Measurements from ENCODE around the gene NUDT16L1.

NUDT16L1 gene

GRCh38 chr16:4695473-4696171, 2.3 kb downstream of the NUDT16L1 start:
- DNase-seq (ENCODE audit: low read depth), result no peak

DNA sequence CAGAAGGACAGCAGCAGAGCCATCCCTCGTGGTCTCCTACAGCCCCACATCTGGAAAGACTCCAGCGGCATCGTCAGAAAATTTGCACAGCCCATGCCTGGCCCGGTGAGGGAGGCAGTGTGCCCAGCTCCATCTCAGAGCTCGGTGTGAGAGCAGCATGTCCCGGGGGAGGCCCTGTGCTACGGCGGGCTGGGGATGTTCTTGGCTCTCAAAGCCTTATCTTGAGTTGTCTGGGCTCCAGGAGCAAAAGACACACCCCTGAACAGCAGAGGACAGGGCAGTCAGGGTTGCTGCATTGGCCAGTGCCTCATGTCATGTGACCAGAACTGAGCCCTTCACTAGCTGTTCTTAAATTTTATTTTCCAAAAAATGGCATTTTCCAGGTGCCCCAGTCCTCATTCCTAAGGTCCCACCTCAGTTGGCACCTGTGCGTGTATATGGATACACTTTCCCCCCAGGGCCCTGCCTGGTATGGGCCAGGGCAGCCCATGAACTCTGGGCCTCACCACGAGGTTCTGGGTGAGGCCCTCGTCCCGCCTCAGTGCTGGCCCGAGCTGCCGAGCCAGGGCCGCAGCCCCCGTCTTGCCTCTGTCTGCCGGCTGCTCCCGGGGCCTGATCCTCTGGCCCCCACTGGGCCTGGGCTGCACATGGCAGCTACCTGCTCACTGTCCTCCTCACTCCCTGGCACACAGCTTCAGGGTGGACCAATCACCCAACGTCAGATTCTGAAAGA, 3.0 kb downstream of the NUDT16L1 start:
- no peak for DNase-seq (ENCODE audit: low read depth)

DNA sequence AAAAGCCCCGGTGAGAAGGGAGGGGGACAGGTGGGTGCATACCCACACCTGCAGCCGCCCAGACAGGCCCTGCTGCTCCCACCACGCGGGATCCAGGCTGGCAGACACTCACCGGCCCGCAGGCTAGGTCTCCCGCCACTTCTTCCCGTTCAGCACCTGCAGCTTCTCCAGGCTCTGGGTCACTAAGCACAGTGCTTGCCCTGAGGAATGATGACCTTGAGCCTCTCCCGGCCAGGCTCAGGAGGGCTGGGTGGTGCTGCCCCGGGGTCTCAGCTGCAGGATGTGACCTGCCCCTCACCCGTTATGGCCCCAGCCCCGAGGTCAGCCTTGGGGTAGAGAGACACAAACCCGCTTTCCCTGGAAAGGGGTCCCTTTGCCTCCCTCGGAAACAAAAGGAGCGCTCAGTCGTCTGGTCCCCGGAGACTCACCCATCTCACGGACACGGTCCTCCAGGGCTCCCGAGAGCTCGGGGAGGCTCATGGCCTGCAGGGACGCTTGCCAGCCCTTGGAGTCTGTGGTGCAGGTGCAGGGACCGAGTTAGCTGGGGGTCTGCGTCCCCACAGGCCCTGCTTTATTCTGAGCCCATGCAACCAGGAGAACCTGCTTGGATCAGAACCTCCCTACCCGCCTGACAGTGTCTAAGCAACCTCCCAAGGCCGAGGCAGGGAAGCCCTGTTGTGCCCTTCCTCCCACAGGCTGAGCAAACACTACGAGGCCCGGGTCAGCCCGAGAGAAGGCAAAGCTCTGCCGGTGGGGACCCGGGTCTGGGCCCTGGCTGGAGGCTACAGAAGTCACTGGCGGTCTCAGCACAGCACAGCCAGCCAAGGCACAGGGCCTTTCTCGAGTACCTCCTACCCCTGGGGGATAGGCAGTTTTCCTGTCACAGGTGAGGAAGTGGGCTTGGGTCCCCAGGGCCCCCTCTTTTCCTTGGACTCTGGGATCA, 3.8 kb downstream of the NUDT16L1 start:
- no peak for DNase-seq (ENCODE audit: low read depth)

DNA sequence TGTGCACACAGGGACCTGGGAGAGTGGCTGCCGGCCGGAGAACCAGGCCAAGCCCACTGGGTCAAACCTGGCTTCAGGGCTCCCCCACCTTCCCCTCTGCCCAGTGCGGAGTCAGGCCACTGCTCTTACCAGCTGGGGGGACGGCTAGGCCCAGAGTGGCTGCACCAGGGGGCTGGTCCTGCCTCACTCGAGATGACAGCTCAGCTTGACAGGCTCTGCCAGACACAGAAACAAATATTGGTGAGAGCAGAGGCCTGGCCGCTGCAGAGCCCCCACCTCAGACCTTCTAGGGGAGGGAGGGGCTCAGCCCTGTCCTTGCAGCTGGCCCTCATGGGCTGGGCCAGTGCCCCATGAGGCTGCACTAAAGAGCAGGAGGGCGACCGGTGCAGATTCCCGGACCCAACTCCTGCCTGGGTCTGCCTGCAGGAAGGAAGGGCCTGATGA, 4.5 kb downstream of the NUDT16L1 start:
- no peak for DNase-seq (ENCODE audit: low read depth)

GRCh38 chr16:4698321-4699045, 5.1 kb downstream of the NUDT16L1 start:
- no peak for DNase-seq (ENCODE audit: low read depth)

GRCh38 chr16:4699046-4699556, 5.7 kb downstream of the NUDT16L1 start:
- DNase-seq (ENCODE audit: low read depth), result no peak

- no peak for DNase-seq (ENCODE audit: low read depth)
These were observed 7.1 kb downstream of the NUDT16L1 start for GRCh38 chr16:4700380-4700996.

DNA sequence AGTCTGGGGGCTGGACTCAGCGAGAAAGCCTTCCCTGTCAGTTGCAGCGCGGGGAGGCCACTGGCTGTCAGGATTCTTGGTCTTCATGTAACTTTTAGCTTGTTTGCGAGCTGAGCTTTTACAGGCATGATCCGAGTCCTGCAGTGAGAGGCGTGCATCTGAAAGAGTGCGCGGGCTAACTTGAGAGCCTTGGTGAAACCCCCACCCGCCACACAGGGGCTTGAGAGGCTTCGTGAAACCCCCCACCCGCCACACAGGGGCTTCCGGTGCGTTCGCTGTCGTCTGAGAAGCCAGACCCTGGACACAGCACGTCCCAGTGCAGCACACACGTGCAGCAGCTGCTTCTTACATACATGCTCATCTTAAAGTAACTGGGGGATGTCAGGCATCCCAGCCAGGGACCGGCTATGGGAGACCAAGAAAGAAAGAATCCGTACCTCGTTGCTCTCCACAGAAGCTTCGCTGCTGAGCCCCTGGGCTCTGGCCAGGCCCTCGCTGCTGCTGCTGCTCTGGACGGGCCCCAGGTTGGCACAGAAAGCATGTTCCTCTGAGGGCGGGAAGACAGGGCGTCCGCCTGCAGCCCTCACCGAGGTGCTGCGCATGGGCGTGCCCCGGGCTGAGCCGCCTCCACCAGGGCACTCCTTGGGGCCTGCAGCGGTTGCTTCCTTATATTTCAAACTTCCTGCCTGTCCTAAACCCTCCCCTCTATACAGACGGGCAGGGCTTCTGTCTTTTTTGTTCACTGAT, 7.8 kb downstream of the NUDT16L1 start:
- no peak for DNase-seq (ENCODE audit: low read depth)

DNA sequence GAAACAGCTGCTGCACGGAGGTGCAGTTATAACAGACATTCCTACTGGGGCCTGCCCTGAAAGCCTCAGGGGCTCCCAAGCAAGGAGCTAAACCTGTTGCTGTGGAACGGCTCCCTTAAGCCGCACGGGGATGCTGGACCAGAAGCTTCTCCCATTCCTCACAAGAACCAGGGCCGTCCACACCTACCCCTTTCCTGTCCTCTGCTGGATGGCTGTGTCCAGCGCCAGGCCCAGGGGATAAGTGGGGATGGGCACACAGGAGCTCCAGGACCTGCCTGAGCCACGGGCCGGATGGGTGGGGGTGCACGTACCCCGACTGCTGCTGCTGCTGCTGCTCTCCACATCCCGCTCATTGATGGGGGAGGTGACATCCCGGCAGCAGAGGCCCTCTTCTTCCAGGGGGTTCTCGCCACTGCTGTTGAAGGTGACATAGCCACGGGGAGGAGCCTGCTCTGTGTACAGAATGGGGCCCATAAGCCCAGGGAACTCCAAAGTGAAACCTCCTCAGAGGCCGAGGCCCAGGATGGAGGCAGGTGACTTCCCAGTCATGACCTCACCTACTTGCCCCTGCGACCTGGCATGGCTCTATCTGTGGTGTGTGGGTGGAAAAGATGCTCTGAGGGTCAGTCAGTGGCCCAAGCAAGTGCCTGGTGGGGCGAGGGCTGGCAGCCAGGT, 8.6 kb downstream of the NUDT16L1 start:
- no peak for DNase-seq (ENCODE audit: low read depth)

DNA sequence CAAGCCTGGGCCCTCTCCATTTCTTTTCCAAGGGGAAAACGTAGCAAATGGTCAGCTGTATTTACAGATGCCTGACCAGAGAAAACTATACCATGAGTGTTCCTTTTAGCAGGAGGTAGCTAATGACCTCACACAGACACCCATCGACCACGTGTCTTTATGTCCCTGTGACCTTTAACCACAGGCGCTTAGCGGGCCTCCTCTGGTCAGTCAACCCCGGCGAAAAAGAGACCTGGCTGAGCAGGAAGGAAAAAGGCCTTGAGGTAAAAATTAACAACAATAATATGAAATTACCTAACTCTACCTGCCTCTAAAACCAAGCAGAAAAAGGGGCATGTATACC, 9.1 kb downstream of the NUDT16L1 start:
- DNase-seq (ENCODE audit: low read depth), result no peak

- no peak for DNase-seq (ENCODE audit: low read depth)
These were observed 10.5 kb downstream of the NUDT16L1 start for GRCh38 chr16:4703906-4704305.

DNA sequence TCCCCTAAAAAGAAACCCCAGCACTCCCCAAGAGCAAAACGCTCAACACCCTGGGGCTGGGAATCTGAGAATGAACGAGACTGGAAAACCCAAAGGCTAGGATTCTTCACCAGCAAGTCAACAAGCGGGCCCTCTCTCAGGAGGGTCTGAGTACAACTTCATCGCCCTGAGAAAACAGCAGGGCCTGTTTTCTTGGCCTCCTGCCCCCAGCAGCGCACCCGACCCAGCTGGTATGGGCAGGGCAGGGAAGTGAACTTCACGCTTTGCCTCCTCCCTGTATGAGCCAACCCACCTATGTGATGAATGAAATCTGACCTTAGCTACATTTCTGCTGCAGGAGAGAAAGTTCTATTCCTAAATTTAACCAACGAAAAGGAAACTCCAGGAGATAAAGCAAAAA, 11.1 kb downstream of the NUDT16L1 start:
- no peak for DNase-seq (ENCODE audit: low read depth)

DNA sequence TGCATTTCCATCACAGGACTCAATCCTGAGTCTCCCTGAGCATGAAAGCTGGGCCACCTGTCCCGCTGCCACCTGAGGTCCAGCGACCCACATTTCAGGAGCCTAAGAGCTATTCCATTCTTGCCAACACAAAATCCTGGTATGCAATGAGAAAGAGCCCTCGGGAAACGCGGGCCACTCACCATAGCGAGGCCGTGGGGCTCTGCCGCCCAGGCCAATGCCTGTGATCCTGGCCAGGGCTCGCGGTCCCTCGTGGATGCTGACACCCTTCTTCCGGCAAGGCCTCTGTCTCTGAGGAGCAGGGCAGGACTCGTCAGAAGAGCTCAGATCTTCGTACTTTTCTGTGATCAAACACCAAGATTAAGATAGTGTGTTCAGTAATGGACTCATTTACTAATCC, 11.6 kb downstream of the NUDT16L1 start:
- no peak for DNase-seq (ENCODE audit: low read depth)

- no peak for DNase-seq (ENCODE audit: low read depth)
These were observed 13.5 kb downstream of the NUDT16L1 start for GRCh38 chr16:4706871-4707270.

DNA sequence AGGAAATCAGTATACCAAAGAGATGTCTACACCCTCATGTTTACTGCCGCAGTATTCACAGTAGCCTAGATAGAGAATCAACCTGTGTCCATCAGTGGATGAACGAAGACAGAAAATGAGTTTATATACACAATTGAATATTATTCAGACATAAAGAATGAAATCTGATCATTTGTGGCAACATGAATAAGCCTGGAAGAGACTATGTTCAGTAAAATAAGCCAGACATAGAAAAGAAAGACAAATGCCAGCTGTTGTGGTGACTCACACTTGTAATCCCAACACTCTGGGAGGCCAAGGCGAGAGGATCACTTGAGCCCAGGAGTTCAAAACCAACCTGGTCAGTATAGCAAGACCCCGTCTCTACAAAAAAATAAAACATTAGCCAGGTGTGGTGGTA, 16.1 kb downstream of the NUDT16L1 start:
- DNase-seq (ENCODE audit: low read depth), result no peak

DNA sequence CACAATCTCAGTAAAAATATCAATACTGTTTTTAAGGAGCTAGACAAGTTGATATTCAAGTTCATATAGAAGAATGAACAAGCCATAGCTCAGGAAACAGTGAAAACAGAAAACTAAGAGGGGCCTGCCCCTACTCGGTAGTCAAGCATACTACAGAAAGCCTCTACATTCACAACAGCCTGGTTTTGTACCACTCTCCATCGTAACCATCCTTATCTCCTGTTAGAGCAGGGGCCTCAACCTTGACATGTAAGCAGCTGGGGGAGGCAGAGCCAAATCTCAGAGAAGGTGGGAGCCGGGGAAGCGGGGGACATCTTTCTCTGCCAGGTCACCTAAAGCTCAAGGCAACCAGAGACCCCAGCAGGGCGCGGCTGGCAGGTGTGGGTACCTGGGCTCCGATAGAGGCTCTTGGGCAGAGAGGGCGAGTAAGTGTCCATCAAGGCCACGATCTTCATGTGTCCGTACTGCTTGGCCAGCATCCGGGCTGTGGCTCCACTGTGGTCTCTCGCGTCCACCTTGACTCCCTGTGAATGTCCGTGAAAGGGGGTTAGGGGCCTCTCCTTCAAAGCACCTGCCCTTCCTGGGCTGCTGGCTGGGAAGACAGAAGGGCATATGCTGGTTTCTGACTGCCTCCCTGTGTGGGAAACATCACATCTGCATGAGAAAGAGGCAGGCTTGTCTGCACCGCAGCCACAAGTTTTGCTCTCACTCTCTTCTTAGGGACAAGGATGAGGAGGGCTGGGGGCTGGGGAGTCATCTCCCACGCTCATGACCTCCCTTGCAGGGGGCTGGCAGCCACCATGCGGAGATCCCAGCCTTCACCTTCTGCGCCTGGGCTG, 20.5 kb downstream of the NUDT16L1 start:
- no peak for DNase-seq (ENCODE audit: low read depth)

DNA sequence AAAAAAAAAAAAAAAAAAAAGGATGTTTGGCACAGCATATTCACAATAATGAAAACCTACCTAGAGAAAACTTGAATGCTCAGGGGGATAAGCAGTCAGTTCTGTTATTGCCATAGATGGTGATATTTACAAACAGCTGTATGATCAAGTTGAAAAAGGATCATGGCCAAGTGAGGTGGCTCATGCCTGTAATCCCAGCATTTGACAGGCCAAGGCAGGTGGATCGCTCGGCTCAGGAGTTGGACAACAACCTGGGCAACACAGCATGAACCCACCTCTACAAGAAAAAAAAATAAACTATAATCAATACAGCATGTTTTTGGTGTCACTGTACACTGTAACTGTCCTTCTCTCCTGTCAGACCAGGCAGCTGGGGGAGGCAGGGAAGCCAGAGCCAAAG, 21.6 kb downstream of the NUDT16L1 start:
- no peak for DNase-seq (ENCODE audit: low read depth)

DNA sequence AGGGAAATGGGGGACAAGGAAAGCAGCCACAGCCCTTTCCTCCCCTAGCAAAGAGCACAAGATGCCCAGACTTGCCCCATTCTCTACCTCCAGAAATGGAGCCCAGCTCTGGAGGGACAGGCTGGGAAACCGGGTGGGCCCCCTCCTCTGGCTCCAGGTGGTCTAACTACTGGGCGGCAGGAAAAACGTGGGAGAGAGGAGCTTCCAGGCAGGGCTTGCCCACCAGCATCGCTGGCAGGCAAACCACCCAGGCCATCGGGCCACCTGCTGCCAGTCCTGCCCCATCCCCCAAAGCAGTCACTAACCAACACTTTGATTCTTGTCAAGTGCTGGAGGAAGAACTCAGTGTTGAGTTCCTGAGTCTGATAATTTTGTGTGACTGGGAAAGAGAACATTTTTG, 25.1 kb downstream of the NUDT16L1 start:
- no peak for DNase-seq (ENCODE audit: low read depth)
